Suprapubic skin (tissue), 3 donors: Measurements from ENCODE around the gene SMDT1.
"Not testable (repeated sequence)": the region's sequence is repeated elsewhere in the genome, so short reads cannot be mapped to it uniquely, and the experiment has no call there.

Experiments
- CTCF ChIP-seq, 2 donors: fragments of 200-600 bp in 1 of 2; fragments of 450-650 bp in 1 of 2; sonication (generic) in 1 of 2; IDR thresholded peaks; one replicate each; pipeline ENCODE4 v1.5.1; 2016 to 2019; ENCODE audit warnings: antibody characterized with exemption in 2 of 2, mild to moderate bottlenecking in 1 of 2, moderate library complexity in 1 of 2
- POLR2AphosphoS5 ChIP-seq, 3 donors: sonication (generic); formaldehyde crosslinking; IDR thresholded peaks; one replicate each; pipeline ENCODE4 v1.6.1; 2017; ENCODE audit warnings: antibody characterized with exemption in 3 of 3

- not testable (repeated sequence) for TF ChIP-seq POLR2AphosphoS5, CTCF (IDR thresholded peaks at IDR 0.05)
Measured at GRCh38 chr22:42130182-42130581, 50.7 kb downstream of the SMDT1 start.
